ENCODE results near the gene IGFALS. TPM values are rescaled to one million over a fixed set of nuclear protein-coding genes. Genes with fewer than 3 reads are reported as not detected.

IGFALS gene
- total and polyA plus RNA-seq, 2 of the 4 experiments (the other 2 are of a cell fraction): not detected

GRCh38 chr16:1818873-1819525, 25.5 kb upstream of the IGFALS start:
- Histone ChIP-seq H3K23ac (ENCODE audit: low read depth, low read length) (no peak overlapping the region), H3K4ac (ENCODE audit: low read depth, low read length) (no peak overlapping the region), H2BK5ac (ENCODE audit: low read depth, low read length, poor library complexity, severe bottlenecking) (no peak overlapping the region), H3K9me1 (ENCODE audit: insufficient read depth, low read length) (peaks cover 2% of the 10 kb centered on the region; the same call in 1 of the 2 replicates), H4K5ac (ENCODE audit: low read depth, low read length) (no peak overlapping the region), H2AFZ (replicated peaks; ENCODE audit: low read length, poor library complexity) (no peak overlapping the region), H2BK20ac (ENCODE audit: low read depth, low read length) (no peak overlapping the region), H3K4me3 (ENCODE audit: insufficient read depth, low read depth, low read length) (no peak overlapping the region), H3K79me1 (ENCODE audit: low read depth in 1 of 2, low read length in 2 of 2) (peaks cover 0 to 11% of the 10 kb centered on the region in 2 experiments; a peak in 2 of 4 replicates), H4K20me1 (ENCODE audit: insufficient read depth, low read length) (0 out of 2 replicates have a peak, but pooled peaks cover 3% of the 10 kb centered on the region), H4K91ac (ENCODE audit: insufficient read depth, low read depth, low read length) (no peak overlapping the region), H3K36me3 (ENCODE audit: control insufficient read depth, insufficient read depth, low read length) (peaks cover 18% of the 10 kb centered on the region), H2BK15ac (ENCODE audit: low read depth, low read length) (no peak overlapping the region), H2AK9ac (replicated peaks; ENCODE audit: low read depth, low read length, poor library complexity) (no peak overlapping the region), H3K56ac (ENCODE audit: extremely low read depth, insufficient read depth, low read length) (no peak overlapping the region), H2AK5ac (ENCODE audit: low read depth, low read length) (no peak overlapping the region), H3K27me3 (ENCODE audit: control insufficient read depth, insufficient read depth, low read length) (no peaks in the 10 kb centered on the region), H3K4me1 (ENCODE audit: control insufficient read depth, insufficient read depth, low read length) (no peaks in the 10 kb centered on the region), H3K18ac (ENCODE audit: low read depth, low read length) (no peak overlapping the region), H4K8ac (ENCODE audit: low read depth in 2 of 2, low read length in 2 of 2) (no peak overlapping the region), H2BK120ac (ENCODE audit: low read depth, low read length) (no peak overlapping the region), H3K9ac (ENCODE audit: low read depth, low read length) (no peak overlapping the region), H3K27ac (ENCODE audit: insufficient read depth, low read length) (no peak overlapping the region), H3K4me2 (ENCODE audit: low read depth, low read length) (no peak overlapping the region), H3K9me3 (ENCODE audit: control insufficient read depth, insufficient read depth, low read length) (no peaks in the 10 kb centered on the region), H3K14ac (replicated peaks; ENCODE audit: low read depth, low read length) (no peak overlapping the region)
- no peak for ATAC-seq (ENCODE audit: low read depth)
- 80% methylated on average over 10 of the region's 35 CpGs; no CpG with 5 or more reads in 1 of the 2 experiments for WGBS, 2 experiments (ENCODE audit: extremely low coverage in 2 of 2, insufficient read length in 1 of 2)
- TF ChIP-seq MAZ (IDR thresholded peaks at IDR 0.05; ENCODE audit: borderline replicate concordance, low read depth, low read length) (no peak), BHLHE40 (IDR thresholded peaks at IDR 0.05; ENCODE audit: low read depth, low read length) (no peak), POLR2A (IDR thresholded peaks at IDR 0.05; ENCODE audit: low read depth, low read length) (no peak), RCOR1 (IDR thresholded peaks at IDR 0.05; ENCODE audit: insufficient replicate concordance, low read length) (no peak), RFX5 (IDR thresholded peaks at IDR 0.05; ENCODE audit: low read depth, low read length) (no peak), RAD21 (IDR thresholded peaks at IDR 0.05; ENCODE audit: low read length) (no peak), MAFK (IDR thresholded peaks at IDR 0.05; ENCODE audit: low read depth, low read length) (no peak)
- TF ChIP-seq, protein P1, sequence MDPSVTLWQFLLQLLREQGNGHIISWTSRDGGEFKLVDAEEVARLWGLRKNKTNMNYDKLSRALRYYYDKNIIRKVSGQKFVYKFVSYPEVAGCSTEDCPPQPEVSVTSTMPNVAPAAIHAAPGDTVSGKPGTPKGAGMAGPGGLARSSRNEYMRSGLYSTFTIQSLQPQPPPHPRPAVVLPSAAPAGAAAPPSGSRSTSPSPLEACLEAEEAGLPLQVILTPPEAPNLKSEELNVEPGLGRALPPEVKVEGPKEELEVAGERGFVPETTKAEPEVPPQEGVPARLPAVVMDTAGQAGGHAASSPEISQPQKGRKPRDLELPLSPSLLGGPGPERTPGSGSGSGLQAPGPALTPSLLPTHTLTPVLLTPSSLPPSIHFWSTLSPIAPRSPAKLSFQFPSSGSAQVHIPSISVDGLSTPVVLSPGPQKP (IDR thresholded peaks at IDR 0.05; ENCODE audit: borderline replicate concordance, low read depth, low read length): no peak
- TF ChIP-seq, protein P2, sequence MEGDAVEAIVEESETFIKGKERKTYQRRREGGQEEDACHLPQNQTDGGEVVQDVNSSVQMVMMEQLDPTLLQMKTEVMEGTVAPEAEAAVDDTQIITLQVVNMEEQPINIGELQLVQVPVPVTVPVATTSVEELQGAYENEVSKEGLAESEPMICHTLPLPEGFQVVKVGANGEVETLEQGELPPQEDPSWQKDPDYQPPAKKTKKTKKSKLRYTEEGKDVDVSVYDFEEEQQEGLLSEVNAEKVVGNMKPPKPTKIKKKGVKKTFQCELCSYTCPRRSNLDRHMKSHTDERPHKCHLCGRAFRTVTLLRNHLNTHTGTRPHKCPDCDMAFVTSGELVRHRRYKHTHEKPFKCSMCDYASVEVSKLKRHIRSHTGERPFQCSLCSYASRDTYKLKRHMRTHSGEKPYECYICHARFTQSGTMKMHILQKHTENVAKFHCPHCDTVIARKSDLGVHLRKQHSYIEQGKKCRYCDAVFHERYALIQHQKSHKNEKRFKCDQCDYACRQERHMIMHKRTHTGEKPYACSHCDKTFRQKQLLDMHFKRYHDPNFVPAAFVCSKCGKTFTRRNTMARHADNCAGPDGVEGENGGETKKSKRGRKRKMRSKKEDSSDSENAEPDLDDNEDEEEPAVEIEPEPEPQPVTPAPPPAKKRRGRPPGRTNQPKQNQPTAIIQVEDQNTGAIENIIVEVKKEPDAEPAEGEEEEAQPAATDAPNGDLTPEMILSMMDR (conservative IDR thresholded peaks at IDR 0.05; ENCODE audit: low read depth, low read length): no peak
- in situ Hi-C loops (cut with MboI; ENCODE audit: low sequenced_read_pairs): no loop called here
- BruUV-seq (replicated peaks): no TSS peak
- dilution Hi-C loops (cut with HindIII; ENCODE audit: low sequenced_read_pairs, unreplicated experiment): no loop called here
- intact Hi-C loops (cut with micrococcal nuclease): no loop called here
- no peak for DNase-seq
- POLR2A ChIA-PET (ENCODE audit: unreplicated experiment): no interaction called here
- CTCF ChIA-PET: no interaction called here
